ENCODE results near the gene C5AR1. TPM values are rescaled to one million over a fixed set of nuclear protein-coding genes. Genes with fewer than 3 reads are reported as not detected.
"Not testable (repeated sequence)": the region's sequence is repeated elsewhere in the genome, so short reads cannot be mapped to it uniquely, and the experiment has no call there.

The C5AR1 gene
- not detected in 2 replicates for total RNA-seq

DNA sequence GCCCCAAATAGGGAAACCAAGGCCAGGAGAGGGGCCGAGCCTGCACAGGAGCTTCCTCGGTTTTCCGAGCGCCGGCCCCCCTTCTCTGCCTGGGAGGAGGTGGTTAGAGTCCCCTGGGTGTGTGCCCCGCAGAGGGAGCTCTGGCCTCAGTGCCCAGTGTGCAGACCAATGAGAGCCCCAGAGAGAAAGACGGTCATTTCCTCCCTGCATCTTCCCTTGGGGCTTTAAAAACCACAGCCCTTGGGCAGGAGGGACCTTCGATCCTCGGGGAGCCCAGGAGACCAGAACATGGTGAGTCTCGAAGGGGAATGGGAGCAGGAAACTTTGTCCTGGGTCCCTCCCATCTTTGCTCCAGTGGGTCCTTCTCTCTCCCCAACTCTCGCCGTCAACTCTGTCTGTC is at the start of gene C5AR1:
Gene C5AR1 (plus strand): TSS at position 254 of the 400 bp plus-strand sequence. CDS start 35 bp downstream, at position 289.
- no peak for DNase-seq (ENCODE audit: low read depth in 2 of 2)

- no peak for DNase-seq (ENCODE audit: low read depth in 2 of 2)
These were observed 49.2 kb upstream of the C5AR1 start for GRCh38 chr19:47260476-47260875.

- peak in 1 of 2 donors; percentile 33 for DNase-seq (ENCODE audit: low read depth in 2 of 2)
These were observed 47.5 kb upstream of the C5AR1 start for GRCh38 chr19:47261946-47262793.

GRCh38 chr19:47264629-47265028 is 45.0 kb upstream of the C5AR1 start:
- DNase-seq (ENCODE audit: low read depth in 2 of 2) = no peak

DNA sequence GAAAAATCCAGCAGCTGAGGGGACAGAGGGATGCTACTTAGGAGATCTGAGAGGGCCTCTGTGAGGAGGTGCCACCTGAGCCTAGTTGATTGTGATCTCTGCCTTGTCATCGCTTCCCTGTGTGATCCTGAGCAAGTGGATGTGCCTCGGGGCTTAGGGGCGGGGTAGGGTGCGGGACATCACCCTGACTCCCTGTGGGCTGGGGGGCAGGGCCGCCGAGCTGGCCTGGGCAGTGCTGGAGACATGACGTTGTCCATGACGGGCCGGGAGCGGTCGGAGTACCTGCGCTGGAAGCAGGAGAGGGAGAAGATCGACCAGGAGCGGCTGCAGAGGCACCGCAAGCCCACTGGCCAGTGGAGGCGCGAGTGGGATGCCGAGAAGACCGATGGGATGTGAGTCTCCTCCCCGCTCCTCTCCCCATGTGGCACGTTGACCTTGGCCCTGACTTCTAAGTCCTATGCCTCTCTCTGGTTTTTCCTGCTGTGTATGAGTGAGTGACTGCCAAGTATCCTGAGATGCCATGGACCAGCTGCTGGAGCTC is 43.2 kb upstream of the C5AR1 start:
- DNase-seq (ENCODE audit: low read depth in 2 of 2) = no peak

GRCh38 chr19:47267350-47267759 is 42.3 kb upstream of the C5AR1 start:
- DNase-seq (ENCODE audit: low read depth in 2 of 2) = no peak

- DNase-seq (ENCODE audit: low read depth in 2 of 2) = no peak
These were observed 41.6 kb upstream of the C5AR1 start for GRCh38 chr19:47268028-47268427.

GRCh38 chr19:47269596-47269995 is 40.1 kb upstream of the C5AR1 start:
- no peak for DNase-seq (ENCODE audit: low read depth in 2 of 2)

GRCh38 chr19:47270408-47270807 is 39.3 kb upstream of the C5AR1 start:
- DNase-seq (ENCODE audit: low read depth in 2 of 2) = no peak

DNA sequence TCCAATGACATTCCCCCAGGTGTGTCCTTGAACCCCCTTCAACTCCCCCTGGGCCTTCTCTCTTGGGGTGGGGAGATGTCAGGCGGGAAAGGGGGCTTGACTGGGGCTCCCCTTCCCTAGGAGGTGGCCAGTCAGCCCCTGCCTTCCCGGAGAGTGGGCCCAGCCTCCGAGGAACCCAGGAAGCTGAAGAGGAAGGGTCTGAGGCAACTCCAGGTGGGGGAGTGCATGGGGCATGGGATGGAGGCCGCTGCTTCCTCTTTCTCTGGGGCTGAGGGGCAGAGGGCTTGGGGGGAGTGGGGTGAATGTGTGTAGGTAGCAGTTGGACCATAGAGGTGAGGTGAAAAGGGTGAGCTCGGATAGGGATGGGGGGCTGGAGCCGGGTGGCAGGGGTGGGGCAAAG is 37.7 kb upstream of the C5AR1 start:
- no peak for DNase-seq (ENCODE audit: low read depth in 2 of 2)

DNA sequence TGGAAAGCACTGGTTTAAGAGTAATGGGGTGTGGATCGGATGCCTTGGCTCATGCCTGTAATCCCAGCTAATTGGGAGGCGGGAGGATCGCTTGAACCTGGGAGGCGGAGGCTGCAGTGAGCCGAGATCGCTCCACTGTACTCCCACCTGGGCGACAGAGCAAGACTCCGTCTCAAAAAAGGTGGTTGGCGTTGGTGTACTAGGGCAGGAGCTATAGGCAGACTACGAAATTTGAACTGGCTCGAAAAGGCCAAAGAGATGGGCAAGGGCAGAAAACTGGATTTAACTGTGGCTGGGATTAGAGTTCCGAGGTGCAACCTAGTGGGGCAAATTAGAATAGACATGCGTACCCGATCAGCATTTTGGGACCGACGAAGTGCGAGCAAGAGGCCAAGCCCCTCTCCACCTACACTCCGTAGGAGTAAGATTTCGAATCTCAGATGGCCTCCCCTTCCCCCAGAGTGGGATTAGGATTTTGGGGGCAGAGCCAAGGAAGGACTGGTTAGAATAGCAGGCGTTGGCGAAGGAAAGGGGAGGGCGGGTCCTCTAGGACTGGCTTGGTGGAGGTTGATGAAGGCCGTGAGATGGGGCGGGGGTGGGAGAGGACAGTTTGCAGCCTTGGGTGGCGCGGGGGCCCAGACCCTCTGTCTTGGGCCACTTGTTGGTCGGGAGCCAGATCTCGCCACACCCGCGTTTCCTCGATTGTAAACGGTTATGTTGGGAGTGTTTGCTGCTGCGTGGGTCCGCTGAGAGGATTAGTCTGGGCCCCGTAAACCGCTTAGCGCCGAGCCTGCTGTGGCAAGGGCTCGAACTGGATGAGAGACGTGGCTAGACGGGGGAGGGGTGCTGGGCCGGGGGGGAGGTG is 37.0 kb upstream of the C5AR1 start:
- DNase-seq (ENCODE audit: low read depth in 2 of 2) = peak in 1 of 2 donors; percentile 39

GRCh38 chr19:47273313-47274070 is 36.2 kb upstream of the C5AR1 start:
- peak; percentile 89 to 90 for DNase-seq (ENCODE audit: low read depth in 2 of 2)

GRCh38 chr19:47274071-47274890 is 35.4 kb upstream of the C5AR1 start, which contains the start of gene INAFM1:
TSS of gene INAFM1 (plus strand) at chr19:47274885. CDS start at chr19:47274920, 35 bp downstream.
- DNase-seq (ENCODE audit: low read depth in 2 of 2) = peak; percentile 93 to 97

GRCh38 chr19:47274891-47275761 is 34.5 kb upstream of the C5AR1 start:
- DNase-seq (ENCODE audit: low read depth in 2 of 2) = peak in 1 of 2 donors; percentile 26

GRCh38 chr19:47275791-47276461 is 33.7 kb upstream of the C5AR1 start:
- DNase-seq (ENCODE audit: low read depth in 2 of 2) = peak in 1 of 2 donors; percentile 58

- not testable (repeated sequence) for DNase-seq (ENCODE audit: low read depth in 2 of 2)
These were observed 33.1 kb upstream of the C5AR1 start for GRCh38 chr19:47276513-47276912.

- peak; percentile 29 to 42 for DNase-seq (ENCODE audit: low read depth in 2 of 2)
These were observed 29.4 kb upstream of the C5AR1 start for GRCh38 chr19:47280183-47280797.

DNA sequence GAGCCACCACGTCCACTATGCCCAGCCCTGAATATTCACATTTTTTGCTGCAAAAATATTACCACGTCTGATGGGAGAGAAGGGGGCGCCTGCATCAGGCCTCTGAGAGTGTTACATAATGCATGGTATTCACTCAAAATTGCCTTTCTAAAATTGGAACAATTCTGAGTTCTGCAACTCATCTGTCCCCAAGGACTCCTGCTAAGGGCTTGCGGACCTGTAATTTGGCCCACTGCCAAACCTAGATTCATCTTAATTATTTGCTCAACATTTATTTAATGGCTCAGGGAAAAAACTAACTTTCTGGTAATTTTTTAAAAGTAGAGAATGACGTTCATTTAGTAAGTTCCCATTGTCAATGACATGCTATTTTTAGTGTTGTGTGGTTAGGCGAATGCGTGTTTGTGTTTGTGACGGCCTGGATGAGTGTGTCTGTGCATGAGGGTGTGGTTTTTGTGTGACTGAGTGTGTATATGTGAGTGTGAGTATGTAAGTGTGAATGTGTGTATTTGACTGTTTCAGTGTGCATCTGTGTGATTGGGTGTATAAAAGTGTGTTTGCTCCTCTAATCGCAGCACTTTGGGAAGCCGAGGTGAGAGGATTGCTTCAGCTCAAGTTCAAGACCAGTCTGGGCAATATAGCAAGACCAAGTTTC is 26.1 kb upstream of the C5AR1 start:
- no peak for DNase-seq (ENCODE audit: low read depth in 2 of 2)
